ENCODE data around the gene SPTBN1. TPM values are rescaled to one million over a fixed set of nuclear protein-coding genes. Genes with fewer than 3 reads are reported as not detected.

The SPTBN1 gene
- total and polyA plus RNA-seq, 2 experiments from 2014 or later, result 58.1 to 204 TPM

DNA sequence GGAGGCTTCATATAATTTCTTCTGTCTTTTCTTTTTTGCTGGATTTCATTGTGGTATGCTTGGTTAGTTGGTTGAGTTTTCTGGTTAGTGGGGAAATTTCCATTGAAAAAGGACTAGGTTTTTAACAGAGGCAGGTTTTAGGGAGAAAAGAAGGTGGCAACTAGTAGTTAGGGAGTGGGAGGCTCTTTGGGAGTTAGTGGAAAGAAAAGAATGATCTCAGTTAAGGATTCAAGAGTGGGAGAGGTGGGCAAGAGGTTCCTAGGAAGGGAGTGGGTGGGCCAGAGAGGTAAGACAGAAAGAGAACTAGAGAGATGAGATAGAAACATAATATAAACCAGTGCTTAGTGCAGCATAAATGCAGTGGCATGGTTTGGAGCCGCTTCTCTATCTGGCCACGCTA lies 96.9 kb downstream of the SPTBN1 start (continued):
- TF ChIP-seq NANOG (IDR thresholded peaks at IDR 0.05; ENCODE audit: borderline replicate concordance), result no peak
- TF ChIP-seq, protein P1, sequence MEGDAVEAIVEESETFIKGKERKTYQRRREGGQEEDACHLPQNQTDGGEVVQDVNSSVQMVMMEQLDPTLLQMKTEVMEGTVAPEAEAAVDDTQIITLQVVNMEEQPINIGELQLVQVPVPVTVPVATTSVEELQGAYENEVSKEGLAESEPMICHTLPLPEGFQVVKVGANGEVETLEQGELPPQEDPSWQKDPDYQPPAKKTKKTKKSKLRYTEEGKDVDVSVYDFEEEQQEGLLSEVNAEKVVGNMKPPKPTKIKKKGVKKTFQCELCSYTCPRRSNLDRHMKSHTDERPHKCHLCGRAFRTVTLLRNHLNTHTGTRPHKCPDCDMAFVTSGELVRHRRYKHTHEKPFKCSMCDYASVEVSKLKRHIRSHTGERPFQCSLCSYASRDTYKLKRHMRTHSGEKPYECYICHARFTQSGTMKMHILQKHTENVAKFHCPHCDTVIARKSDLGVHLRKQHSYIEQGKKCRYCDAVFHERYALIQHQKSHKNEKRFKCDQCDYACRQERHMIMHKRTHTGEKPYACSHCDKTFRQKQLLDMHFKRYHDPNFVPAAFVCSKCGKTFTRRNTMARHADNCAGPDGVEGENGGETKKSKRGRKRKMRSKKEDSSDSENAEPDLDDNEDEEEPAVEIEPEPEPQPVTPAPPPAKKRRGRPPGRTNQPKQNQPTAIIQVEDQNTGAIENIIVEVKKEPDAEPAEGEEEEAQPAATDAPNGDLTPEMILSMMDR (conservative IDR thresholded peaks at IDR 0.05; ENCODE audit: low read depth in 2 of 2), result no peak
- TF ChIP-seq STAT1 (IDR thresholded peaks at IDR 0.05; ENCODE audit: unreplicated experiment), result no peak
- TF ChIP-seq EZH2phosphoT487 (IDR thresholded peaks at IDR 0.05; ENCODE audit: unreplicated experiment), result no peak

DNA sequence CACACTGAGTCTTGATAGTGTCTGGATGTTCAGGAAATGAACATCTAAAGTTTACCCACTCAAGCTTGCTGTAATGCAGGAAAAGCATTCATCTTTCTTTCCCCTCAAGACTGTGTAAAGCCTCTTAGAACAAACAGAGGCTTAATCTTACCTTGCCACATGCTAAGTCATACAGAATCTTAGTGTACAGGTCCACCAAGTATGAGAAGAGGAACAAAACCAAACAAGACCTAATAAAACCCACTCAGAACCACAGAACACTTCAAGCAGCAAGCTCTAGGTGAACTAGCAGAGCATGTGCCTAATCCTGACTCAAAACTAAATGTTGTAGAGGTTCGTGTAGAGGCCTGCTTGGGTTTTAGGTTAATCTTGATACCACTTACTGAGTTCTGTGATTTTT lies 97.6 kb downstream of the SPTBN1 start:
- H3K79me2 ChIP-seq (replicated peaks; ENCODE audit: insufficient read depth), result peaks cover 13% of the 10 kb centered on the region
- no peaks in the 10 kb centered on the region for H3K27me3 ChIP-seq (ENCODE audit: insufficient read depth)
- no peaks in the 10 kb centered on the region for H3F3A ChIP-seq (replicated peaks; ENCODE audit: low read depth)
- H3K9me3 Mint-ChIP-seq, result no peaks in the 10 kb centered on the region
- DNase-seq (ENCODE audit: low spot score), result no peak
- H3K4me2 ChIP-seq, result no peak overlapping the region
- no peaks in the 10 kb centered on the region for H3K9me2 ChIP-seq (ENCODE audit: insufficient read depth)
- no peak overlapping the region for H2AFZ ChIP-seq
- H4K20me1 ChIP-seq (replicated peaks; ENCODE audit: insufficient read depth), result no peaks in the 10 kb centered on the region
- H3K27ac ChIP-seq (ENCODE audit: low read depth), result no peak overlapping the region
- H3K27me3 Mint-ChIP-seq (ENCODE audit: insufficient read depth, low read depth, poor library complexity), result peaks cover 3% of the 10 kb centered on the region
- peaks cover 41% of the 10 kb centered on the region for H3K4me1 Mint-ChIP-seq
- H3K4me3 Mint-ChIP-seq, result no peak overlapping the region
- H3K36me3 Mint-ChIP-seq (ENCODE audit: low read depth), result no peaks in the 10 kb centered on the region; the same call in 2 of the 3 replicates
- peaks cover 26% of the 10 kb centered on the region; the same call in 1 of the 2 replicates for H3K4me1 ChIP-seq (ENCODE audit: insufficient read depth)
- no peak overlapping the region for H3K4me3 ChIP-seq
- ATAC-seq, result no peak
- H3K36me3 ChIP-seq (ENCODE audit: insufficient read depth), result no peaks in the 10 kb centered on the region
- H3K27ac Mint-ChIP-seq, result no peak overlapping the region
- TF ChIP-seq, protein P1 (conservative IDR thresholded peaks at IDR 0.05; ENCODE audit: low read depth in 2 of 2), result no peak
- no peak for TF ChIP-seq ZNF114 (CRISPR knock-in tag; IDR thresholded peaks at IDR 0.05)
- TF ChIP-seq STAT1 (IDR thresholded peaks at IDR 0.05; ENCODE audit: unreplicated experiment), result no peak
- no peak for TF ChIP-seq POLR2AphosphoS5 (IDR thresholded peaks at IDR 0.05; ENCODE audit: low read depth)
- TF ChIP-seq, protein P2, sequence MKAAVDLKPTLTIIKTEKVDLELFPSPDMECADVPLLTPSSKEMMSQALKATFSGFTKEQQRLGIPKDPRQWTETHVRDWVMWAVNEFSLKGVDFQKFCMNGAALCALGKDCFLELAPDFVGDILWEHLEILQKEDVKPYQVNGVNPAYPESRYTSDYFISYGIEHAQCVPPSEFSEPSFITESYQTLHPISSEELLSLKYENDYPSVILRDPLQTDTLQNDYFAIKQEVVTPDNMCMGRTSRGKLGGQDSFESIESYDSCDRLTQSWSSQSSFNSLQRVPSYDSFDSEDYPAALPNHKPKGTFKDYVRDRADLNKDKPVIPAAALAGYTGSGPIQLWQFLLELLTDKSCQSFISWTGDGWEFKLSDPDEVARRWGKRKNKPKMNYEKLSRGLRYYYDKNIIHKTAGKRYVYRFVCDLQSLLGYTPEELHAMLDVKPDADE (IDR thresholded peaks at IDR 0.05), result no peak
- no peak for TF ChIP-seq ZNF331 (CRISPR knock-in tag; IDR thresholded peaks at IDR 0.05; ENCODE audit: low read depth)
- TF ChIP-seq, protein P3, sequence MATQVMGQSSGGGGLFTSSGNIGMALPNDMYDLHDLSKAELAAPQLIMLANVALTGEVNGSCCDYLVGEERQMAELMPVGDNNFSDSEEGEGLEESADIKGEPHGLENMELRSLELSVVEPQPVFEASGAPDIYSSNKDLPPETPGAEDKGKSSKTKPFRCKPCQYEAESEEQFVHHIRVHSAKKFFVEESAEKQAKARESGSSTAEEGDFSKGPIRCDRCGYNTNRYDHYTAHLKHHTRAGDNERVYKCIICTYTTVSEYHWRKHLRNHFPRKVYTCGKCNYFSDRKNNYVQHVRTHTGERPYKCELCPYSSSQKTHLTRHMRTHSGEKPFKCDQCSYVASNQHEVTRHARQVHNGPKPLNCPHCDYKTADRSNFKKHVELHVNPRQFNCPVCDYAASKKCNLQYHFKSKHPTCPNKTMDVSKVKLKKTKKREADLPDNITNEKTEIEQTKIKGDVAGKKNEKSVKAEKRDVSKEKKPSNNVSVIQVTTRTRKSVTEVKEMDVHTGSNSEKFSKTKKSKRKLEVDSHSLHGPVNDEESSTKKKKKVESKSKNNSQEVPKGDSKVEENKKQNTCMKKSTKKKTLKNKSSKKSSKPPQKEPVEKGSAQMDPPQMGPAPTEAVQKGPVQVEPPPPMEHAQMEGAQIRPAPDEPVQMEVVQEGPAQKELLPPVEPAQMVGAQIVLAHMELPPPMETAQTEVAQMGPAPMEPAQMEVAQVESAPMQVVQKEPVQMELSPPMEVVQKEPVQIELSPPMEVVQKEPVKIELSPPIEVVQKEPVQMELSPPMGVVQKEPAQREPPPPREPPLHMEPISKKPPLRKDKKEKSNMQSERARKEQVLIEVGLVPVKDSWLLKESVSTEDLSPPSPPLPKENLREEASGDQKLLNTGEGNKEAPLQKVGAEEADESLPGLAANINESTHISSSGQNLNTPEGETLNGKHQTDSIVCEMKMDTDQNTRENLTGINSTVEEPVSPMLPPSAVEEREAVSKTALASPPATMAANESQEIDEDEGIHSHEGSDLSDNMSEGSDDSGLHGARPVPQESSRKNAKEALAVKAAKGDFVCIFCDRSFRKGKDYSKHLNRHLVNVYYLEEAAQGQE (IDR thresholded peaks at IDR 0.05; ENCODE audit: unreplicated experiment), result no peak
- no peak for TF ChIP-seq EZH2phosphoT487 (IDR thresholded peaks at IDR 0.05; ENCODE audit: unreplicated experiment)
- TF ChIP-seq CREB1 (CRISPR knock-in tag; IDR thresholded peaks at IDR 0.05; ENCODE audit: low read depth), result no peak
- no peak for TF ChIP-seq JUNB (IDR thresholded peaks at IDR 0.05; ENCODE audit: unreplicated experiment)
- no peak for TF ChIP-seq EZH2 (IDR thresholded peaks at IDR 0.05; ENCODE audit: low read depth, unreplicated experiment)

All from GM23338 (cell line).